ENCODE measurements around the gene CD4.

Gene CD4

GRCh38 chr12:6824085-6824775 is 34.9 kb downstream of the CD4 start:
- TF ChIP-seq, protein P1, sequence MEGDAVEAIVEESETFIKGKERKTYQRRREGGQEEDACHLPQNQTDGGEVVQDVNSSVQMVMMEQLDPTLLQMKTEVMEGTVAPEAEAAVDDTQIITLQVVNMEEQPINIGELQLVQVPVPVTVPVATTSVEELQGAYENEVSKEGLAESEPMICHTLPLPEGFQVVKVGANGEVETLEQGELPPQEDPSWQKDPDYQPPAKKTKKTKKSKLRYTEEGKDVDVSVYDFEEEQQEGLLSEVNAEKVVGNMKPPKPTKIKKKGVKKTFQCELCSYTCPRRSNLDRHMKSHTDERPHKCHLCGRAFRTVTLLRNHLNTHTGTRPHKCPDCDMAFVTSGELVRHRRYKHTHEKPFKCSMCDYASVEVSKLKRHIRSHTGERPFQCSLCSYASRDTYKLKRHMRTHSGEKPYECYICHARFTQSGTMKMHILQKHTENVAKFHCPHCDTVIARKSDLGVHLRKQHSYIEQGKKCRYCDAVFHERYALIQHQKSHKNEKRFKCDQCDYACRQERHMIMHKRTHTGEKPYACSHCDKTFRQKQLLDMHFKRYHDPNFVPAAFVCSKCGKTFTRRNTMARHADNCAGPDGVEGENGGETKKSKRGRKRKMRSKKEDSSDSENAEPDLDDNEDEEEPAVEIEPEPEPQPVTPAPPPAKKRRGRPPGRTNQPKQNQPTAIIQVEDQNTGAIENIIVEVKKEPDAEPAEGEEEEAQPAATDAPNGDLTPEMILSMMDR (IDR thresholded peaks at IDR 0.05; ENCODE audit: extremely low read depth, insufficient read depth, missing control alignments): no peak
- DNase-seq (ENCODE audit: low spot score): no peak
- in situ Hi-C loops (cut with MboI; ENCODE audit: low pct_unique_long_range_greater_than_20kb, low sequenced_read_pairs, unreplicated experiment): no loop called here

GRCh38 chr12:6824901-6825381 is 35.6 kb downstream of the CD4 start:
- TF ChIP-seq, protein P1 (IDR thresholded peaks at IDR 0.05; ENCODE audit: extremely low read depth, insufficient read depth, missing control alignments): no peak
- in situ Hi-C loops (cut with MboI; ENCODE audit: low pct_unique_long_range_greater_than_20kb, low sequenced_read_pairs, unreplicated experiment): no loop called here
- DNase-seq (ENCODE audit: low spot score): no peak

- in situ Hi-C loops (cut with MboI; ENCODE audit: low pct_unique_long_range_greater_than_20kb, low sequenced_read_pairs, unreplicated experiment): no loop called here
- TF ChIP-seq, protein P1 (IDR thresholded peaks at IDR 0.05; ENCODE audit: extremely low read depth, insufficient read depth, missing control alignments): peak; percentile 97
- peak; percentile 96 for DNase-seq (ENCODE audit: low spot score)
These were observed 36.2 kb downstream of the CD4 start for GRCh38 chr12:6825398-6826124.

DNA sequence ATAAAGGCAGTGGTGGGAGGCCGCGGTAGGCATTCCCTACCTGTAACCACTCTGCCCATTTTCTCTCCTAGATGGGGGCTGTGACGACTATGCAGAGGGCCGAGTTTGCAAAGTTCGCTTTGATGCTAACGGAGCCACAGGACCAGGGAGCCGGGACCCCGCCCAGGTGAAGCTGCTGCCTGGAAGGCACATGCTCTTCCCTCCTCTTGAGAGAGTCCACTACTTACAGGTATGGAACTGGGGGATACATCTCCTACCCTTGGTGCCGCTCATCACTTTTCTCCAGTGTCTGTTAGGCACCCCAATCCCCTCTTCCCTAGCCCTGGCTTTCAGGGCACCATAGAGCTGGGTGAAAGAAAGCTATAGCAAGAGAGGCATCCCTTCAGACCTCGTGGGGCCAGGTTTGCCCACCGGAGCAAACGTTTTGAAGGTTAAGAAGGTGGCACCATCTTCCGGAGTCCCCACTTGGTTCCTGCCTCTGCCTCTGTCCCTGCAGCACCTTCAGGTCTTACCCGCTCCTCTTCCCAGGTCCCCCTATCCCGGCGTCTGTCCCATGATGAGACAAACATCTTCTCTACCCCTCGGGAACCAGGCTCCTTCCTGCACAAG is 36.9 kb downstream of the CD4 start:
- no peak for DNase-seq (ENCODE audit: low spot score)
- in situ Hi-C loops (cut with MboI; ENCODE audit: low pct_unique_long_range_greater_than_20kb, low sequenced_read_pairs, unreplicated experiment): no loop called here
- TF ChIP-seq, protein P1 (IDR thresholded peaks at IDR 0.05; ENCODE audit: extremely low read depth, insufficient read depth, missing control alignments): peak; percentile 4

- in situ Hi-C loops (cut with MboI; ENCODE audit: low pct_unique_long_range_greater_than_20kb, low sequenced_read_pairs, unreplicated experiment): no loop called here
- no peak for DNase-seq (ENCODE audit: low spot score)
- TF ChIP-seq, protein P1 (IDR thresholded peaks at IDR 0.05; ENCODE audit: extremely low read depth, insufficient read depth, missing control alignments): no peak
These were observed 37.6 kb downstream of the CD4 start for GRCh38 chr12:6826734-6827436.

- in situ Hi-C loops (cut with MboI; ENCODE audit: low pct_unique_long_range_greater_than_20kb, low sequenced_read_pairs, unreplicated experiment): no loop called here
- peak; percentile 70 for DNase-seq (ENCODE audit: low spot score)
- TF ChIP-seq, protein P1 (IDR thresholded peaks at IDR 0.05; ENCODE audit: extremely low read depth, insufficient read depth, missing control alignments): no peak
These were observed 38.1 kb downstream of the CD4 start for GRCh38 chr12:6827437-6827911.
